OCI-LY7 (cell line): ENCODE data around the gene CARNS1. TPM values are rescaled to one million over a fixed set of nuclear protein-coding genes. Genes with fewer than 3 reads are reported as not detected.

Source experiments
- BruUV-seq: library from RNA; stranded (reverse); fragments of 400-500 nt; replicated peaks from 2 replicates; lab custom pipeline; 2021; lab: Mats Ljungman, UMichigan
- CTCF ChIA-PET: fragments of 300-600 bp; sonication (Branson Sonifier 250); formaldehyde crosslinking; loops from one replicate; lab custom pipeline; 2022; ENCODE audit warnings: antibody characterized with exemption; ENCODE audit not compliant: unreplicated experiment; lab: Charles Lee
- POLR2A ChIA-PET: fragments of 300-600 bp; sonication (Branson Sonifier 250); formaldehyde crosslinking; loops from one replicate; lab custom pipeline; 2022; ENCODE audit warnings: antibody characterized with exemption; lab: Charles Lee
- DNase-seq: peaks from one replicate; pipeline ENCODE4 v3.0.0-alpha.2; 2015; ENCODE audit warnings: low spot score
- H2AFZ ChIP-seq: fragments of 200-600 bp; sonication (generic), shearing (Covaris generic); 2 replicates; pipeline ENCODE4 v1.6.1; 2014; ENCODE audit warnings: mild to moderate bottlenecking, antibody characterized with exemption, low read length, moderate library complexity
- H3K27ac ChIP-seq: fragments of 200-600 bp; sonication (generic); 2 replicates; pipeline ENCODE4 v1.5.1; 2014; ENCODE audit warnings: mixed run types, low read depth, mild to moderate bottlenecking, moderate library complexity, low read length, inconsistent platforms; ENCODE audit not compliant: poor library complexity, severe bottlenecking
- H3K36me3 ChIP-seq: fragments of 200-600 bp; sonication (generic); 2 replicates; pipeline ENCODE4 v1.6.1; 2014; ENCODE audit warnings: mild to moderate bottlenecking, antibody characterized with exemption, low read length, moderate library complexity, mixed read lengths; ENCODE audit not compliant: insufficient read depth
- H3K4me1 ChIP-seq: fragments of 200-600 bp; sonication (generic); 2 replicates; pipeline ENCODE4 v1.5.1; 2014; ENCODE audit warnings: mild to moderate bottlenecking, low read length; ENCODE audit not compliant: insufficient read depth, poor library complexity, severe bottlenecking
- H3K4me2 ChIP-seq: fragments of 200-600 bp; sonication (generic); 2 replicates; pipeline ENCODE4 v1.6.1; 2014; ENCODE audit warnings: mild to moderate bottlenecking, low read length
- H3K4me3 ChIP-seq: fragments of 200-600 bp; sonication (generic); 2 replicates; pipeline ENCODE4 v1.5.1; 2014; ENCODE audit warnings: mild to moderate bottlenecking, low read depth, low read length; ENCODE audit not compliant: poor library complexity, severe bottlenecking
- H3K79me2 ChIP-seq: fragments of 200-600 bp; sonication (generic); 2 replicates; pipeline ENCODE4 v1.6.1; 2016; ENCODE audit warnings: low read depth, mild to moderate bottlenecking, low read length, moderate library complexity, mixed read lengths; ENCODE audit not compliant: insufficient read depth
- H3K9me2 ChIP-seq: fragments of 200-600 bp; sonication (generic); 2 replicates; pipeline ENCODE4 v1.6.1; 2016; ENCODE audit warnings: mild to moderate bottlenecking, low read length, mixed read lengths; ENCODE audit not compliant: insufficient read depth
- H3K9me3 ChIP-seq: fragments of 200-600 bp; sonication (generic); 2 replicates; pipeline ENCODE4 v1.6.1; 2014; ENCODE audit warnings: mild to moderate bottlenecking, mixed run types, low read length, mixed read lengths
- H4K20me1 ChIP-seq: fragments of 200-600 bp; sonication (generic); 2 replicates; pipeline ENCODE4 v1.6.1; 2014; ENCODE audit warnings: mild to moderate bottlenecking, antibody characterized with exemption, low read length, moderate library complexity, mixed read lengths; ENCODE audit not compliant: insufficient read depth
- CTCF ChIP-seq: fragments of 200-600 bp; sonication (generic); conservative IDR thresholded peaks from 2 replicates; pipeline ENCODE4 v1.5.1; 2014; ENCODE audit warnings: mild to moderate bottlenecking, antibody characterized with exemption, low read length, moderate library complexity, mixed read lengths
- EZH2phosphoT487 ChIP-seq: fragments of 200-600 bp; sonication (generic); IDR thresholded peaks from 2 replicates; pipeline ENCODE4 v1.6.1; 2018; ENCODE audit warnings: low read depth, borderline replicate concordance, mild to moderate bottlenecking, mixed run types, antibody characterized with exemption, low read length, moderate library complexity, mixed read lengths
- intact Hi-C: fragments of 100-400 bp; cut with micrococcal nuclease; formaldehyde crosslinking; loops from one replicate; pipeline ENCODE4 v1.10.0; 2022; ENCODE audit not compliant: unreplicated experiment
- total RNA-seq, 2 experiments: library from RNA; depleted of rRNA in 1 of 2; stranded (reverse); fragments of >200 nt in 1 of 2; shearing (Covaris generic) in 1 of 2; gene quantifications; 2 replicates each; pipeline ENCODE4 v1.2.3, GENCODE V29; 2014 to 2022

CARNS1 gene
- total RNA-seq, 2 experiments from 2014 or later, result 0.06 to 0.21 TPM

- H3K4me1 ChIP-seq, result peaks cover 75% of the 10 kb centered on the region
- peaks cover 46% of the 10 kb centered on the region for H3K36me3 ChIP-seq
- intact Hi-C loops, result loop anchor here (5.0 to 10.0 kb wide), 2 partner anchors 183 to 240 kb away; no protein-coding TSS in a partner anchor
- peak overlapping the region; percentile 79 for H3K4me3 ChIP-seq
- H3K4me2 ChIP-seq, result peak overlapping the region; percentile 73
- ChIA-PET CTCF (interaction anchor here (0.5 to 1.2 kb wide), 2 partner anchors 34 to 55 kb away, joined by 3 read pairs; no protein-coding TSS in a partner anchor), POLR2A (interaction anchor here (0.6 to 5.1 kb wide), 8 partner anchors 10 to 80 kb away, joined by 3 to 38 read pairs (median 4); partner anchors contain the start of genes POLD4 and PTPRCAP)
- no peak for DNase-seq
- no TSS peak for BruUV-seq
- TF ChIP-seq CTCF (no peak), EZH2phosphoT487 (no peak)
- H4K20me1 ChIP-seq, result 0 out of 2 replicates have a peak, but pooled peaks cover 7% of the 10 kb centered on the region
- H3K9me3 ChIP-seq, result no peaks in the 10 kb centered on the region
- H3K79me2 ChIP-seq, result peaks cover 50% of the 10 kb centered on the region
- no peaks in the 10 kb centered on the region for H3K9me2 ChIP-seq
- H2AFZ ChIP-seq, result no peak overlapping the region
- H3K27ac ChIP-seq, result peak overlapping the region; percentile 97
Measured at GRCh38 chr11:67404515-67405195, 10.8 kb upstream of the CARNS1 start.

GRCh38 chr11:67405196-67405567, 10.3 kb upstream of the CARNS1 start:
- DNase-seq, result no peak
- peak overlapping the region; percentile 73 for H3K4me2 ChIP-seq
- no peak overlapping the region for H2AFZ ChIP-seq
- H3K9me3 ChIP-seq, result no peaks in the 10 kb centered on the region
- peaks cover 79% of the 10 kb centered on the region for H3K4me1 ChIP-seq
- CTCF ChIA-PET, result no interaction called here
- intact Hi-C loops, result loop anchor here (10.0 kb wide), 1 partner anchor 240 kb away; no protein-coding TSS in a partner anchor
- peaks cover 49% of the 10 kb centered on the region for H3K79me2 ChIP-seq
- peak overlapping the region; percentile 97 for H3K27ac ChIP-seq
- TF ChIP-seq CTCF (no peak), EZH2phosphoT487 (no peak)
- no peaks in the 10 kb centered on the region for H3K9me2 ChIP-seq
- H3K36me3 ChIP-seq, result peaks cover 48% of the 10 kb centered on the region; the same call in 1 of the 2 replicates
- POLR2A ChIA-PET, result interaction anchor here (0.6 to 5.1 kb wide), 3 partner anchors 32 to 78 kb away, joined by 3 to 38 read pairs (median 3); partner anchors contain the start of genes POLD4 and PTPRCAP
- H3K4me3 ChIP-seq, result peak overlapping the region; percentile 79
- no TSS peak for BruUV-seq
- 0 out of 2 replicates have a peak, but pooled peaks cover 6% of the 10 kb centered on the region for H4K20me1 ChIP-seq
